Stimulated activated CD8-positive, alpha-beta memory T cell treated with anti-CD3 and anti-CD28 coated beads, Interleukin-12 subunit alpha, Interleukin-12 subunit beta, amount 100 ng/mL, for 4 hours (primary cell): ENCODE data around the gene FBF1.

Experiments
- DNase-seq: peaks from one replicate; pipeline ENCODE4 v3.0.0-alpha.2; 2020; ENCODE audit warnings: low read depth

Gene FBF1

GRCh38 chr17:75950421-75950820 lies 9.6 kb upstream of the FBF1 start:
- no peak for DNase-seq

GRCh38 chr17:75945211-75945610 lies 4.4 kb upstream of the FBF1 start:
- DNase-seq, result no peak

- no peak for DNase-seq
Observed at GRCh38 chr17:75943491-75943890, 2.6 kb upstream of the FBF1 start.

GRCh38 chr17:75942473-75942872 lies 1.6 kb upstream of the FBF1 start:
- DNase-seq, result no peak

GRCh38 chr17:75941442-75941819 lies 589 bp upstream of the FBF1 start:
- DNase-seq, result no peak

- no peak for DNase-seq
Observed at GRCh38 chr17:75937652-75938051, 3.2 kb downstream of the FBF1 start.

GRCh38 chr17:75933808-75934207 lies 7.0 kb downstream of the FBF1 start:
- no peak for DNase-seq

- DNase-seq, result no peak
Observed at GRCh38 chr17:75932852-75933251, 8.0 kb downstream of the FBF1 start.

GRCh38 chr17:75931062-75931461 lies 9.8 kb downstream of the FBF1 start:
- no peak for DNase-seq

GRCh38 chr17:75927286-75927922 lies 13.4 kb downstream of the FBF1 start:
- no peak for DNase-seq

GRCh38 chr17:75926456-75926855 lies 14.4 kb downstream of the FBF1 start:
- DNase-seq, result no peak

- DNase-seq, result no peak
Observed at GRCh38 chr17:75925912-75926311, 14.9 kb downstream of the FBF1 start.

- DNase-seq, result no peak
Observed at GRCh38 chr17:75925103-75925502, 15.7 kb downstream of the FBF1 start.

GRCh38 chr17:75922963-75923874 lies 17.6 kb downstream of the FBF1 start:
- DNase-seq, result no peak

- no peak for DNase-seq
Observed at GRCh38 chr17:75922173-75922961, 18.5 kb downstream of the FBF1 start.

- DNase-seq, result no peak
Observed at GRCh38 chr17:75921596-75921995, 19.2 kb downstream of the FBF1 start.

- no peak for DNase-seq
Observed at GRCh38 chr17:75920045-75920560, 20.7 kb downstream of the FBF1 start.

GRCh38 chr17:75919611-75920010 lies 21.2 kb downstream of the FBF1 start:
- DNase-seq, result no peak

- DNase-seq, result no peak
Observed at GRCh38 chr17:75917917-75918445, 22.9 kb downstream of the FBF1 start.

- no peak for DNase-seq
Observed at GRCh38 chr17:75917141-75917916, 23.5 kb downstream of the FBF1 start.

- no peak for DNase-seq
Observed at GRCh38 chr17:75915268-75915667, 25.6 kb downstream of the FBF1 start.
